ENCODE data around the gene NPDC1.

DNA sequence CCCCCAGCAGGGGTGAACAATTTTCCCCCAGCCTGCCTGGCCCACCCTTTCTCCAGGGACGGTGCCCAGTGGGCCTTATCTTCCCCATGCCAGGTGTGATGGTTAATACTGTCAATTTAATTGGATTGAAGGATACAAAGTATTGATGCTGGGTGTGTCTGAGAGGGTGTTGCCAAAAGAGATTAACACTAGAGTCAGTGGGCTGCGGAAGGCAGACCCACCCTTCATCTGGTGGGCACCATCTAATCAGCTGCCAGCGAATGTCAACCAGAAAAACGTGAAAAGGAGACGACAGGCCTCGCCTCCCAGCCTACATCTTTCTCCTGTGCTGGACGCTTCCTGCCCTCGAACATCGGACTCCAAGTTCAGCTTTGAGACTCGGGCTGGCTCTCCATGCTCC is 8.5 kb downstream of the NPDC1 start:
- TF ChIP-seq KDM5A (IDR thresholded peaks at IDR 0.05) (no peak), ZFP36 (IDR thresholded peaks at IDR 0.05; ENCODE audit: borderline replicate concordance, partially characterized antibody) (no peak), SMC3 (IDR thresholded peaks at IDR 0.05) (no peak), ESRRA (IDR thresholded peaks at IDR 0.05; ENCODE audit: borderline replicate concordance, low read length) (no peak), HMGXB4 (CRISPR knock-in tag; IDR thresholded peaks at IDR 0.05; ENCODE audit: borderline replicate concordance) (no peak), CEBPB (IDR thresholded peaks at IDR 0.05) (no peak)
- TF ChIP-seq, protein P1, sequence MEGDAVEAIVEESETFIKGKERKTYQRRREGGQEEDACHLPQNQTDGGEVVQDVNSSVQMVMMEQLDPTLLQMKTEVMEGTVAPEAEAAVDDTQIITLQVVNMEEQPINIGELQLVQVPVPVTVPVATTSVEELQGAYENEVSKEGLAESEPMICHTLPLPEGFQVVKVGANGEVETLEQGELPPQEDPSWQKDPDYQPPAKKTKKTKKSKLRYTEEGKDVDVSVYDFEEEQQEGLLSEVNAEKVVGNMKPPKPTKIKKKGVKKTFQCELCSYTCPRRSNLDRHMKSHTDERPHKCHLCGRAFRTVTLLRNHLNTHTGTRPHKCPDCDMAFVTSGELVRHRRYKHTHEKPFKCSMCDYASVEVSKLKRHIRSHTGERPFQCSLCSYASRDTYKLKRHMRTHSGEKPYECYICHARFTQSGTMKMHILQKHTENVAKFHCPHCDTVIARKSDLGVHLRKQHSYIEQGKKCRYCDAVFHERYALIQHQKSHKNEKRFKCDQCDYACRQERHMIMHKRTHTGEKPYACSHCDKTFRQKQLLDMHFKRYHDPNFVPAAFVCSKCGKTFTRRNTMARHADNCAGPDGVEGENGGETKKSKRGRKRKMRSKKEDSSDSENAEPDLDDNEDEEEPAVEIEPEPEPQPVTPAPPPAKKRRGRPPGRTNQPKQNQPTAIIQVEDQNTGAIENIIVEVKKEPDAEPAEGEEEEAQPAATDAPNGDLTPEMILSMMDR (IDR thresholded peaks at IDR 0.05), result no peak
